Kidney glomerular epithelial cell (primary cell): Measurements from ENCODE around the gene KIDINS220.

Source experiments
- DNase-seq: peaks from one replicate; lab custom pipeline; 2025; lab: John Stamatoyannopoulos, UW

The KIDINS220 gene

GRCh38 chr2:8805278-8806210 is 31.9 kb downstream of the KIDINS220 start:
- no peak for DNase-seq

- peak; percentile 63 for DNase-seq
These were observed 33.6 kb downstream of the KIDINS220 start for GRCh38 chr2:8803658-8804379.

GRCh38 chr2:8802741-8803140 is 34.7 kb downstream of the KIDINS220 start:
- no peak for DNase-seq

- DNase-seq: no peak
These were observed 36.6 kb downstream of the KIDINS220 start for GRCh38 chr2:8800821-8801220.

- DNase-seq: no peak
These were observed 37.2 kb downstream of the KIDINS220 start for GRCh38 chr2:8800218-8800617.

DNA sequence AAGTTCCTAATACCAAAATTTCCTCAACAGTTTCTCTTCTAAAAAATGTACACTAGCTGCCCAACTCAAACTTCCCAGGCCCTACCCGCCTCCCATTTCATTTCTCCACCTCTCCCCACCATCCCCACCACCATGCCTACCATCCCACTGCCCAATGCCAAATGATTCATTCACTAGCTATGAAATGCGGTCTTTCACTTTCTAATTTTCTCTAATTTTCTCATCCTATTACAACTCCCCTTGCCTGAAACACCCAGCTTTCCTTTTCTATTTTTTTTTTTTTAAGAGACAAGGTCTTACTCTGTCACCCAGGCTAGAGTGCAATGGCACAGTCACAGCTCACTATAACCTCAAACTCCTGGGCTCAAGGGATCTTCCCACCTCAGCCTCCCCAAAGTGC is 38.4 kb downstream of the KIDINS220 start:
- DNase-seq: no peak

DNA sequence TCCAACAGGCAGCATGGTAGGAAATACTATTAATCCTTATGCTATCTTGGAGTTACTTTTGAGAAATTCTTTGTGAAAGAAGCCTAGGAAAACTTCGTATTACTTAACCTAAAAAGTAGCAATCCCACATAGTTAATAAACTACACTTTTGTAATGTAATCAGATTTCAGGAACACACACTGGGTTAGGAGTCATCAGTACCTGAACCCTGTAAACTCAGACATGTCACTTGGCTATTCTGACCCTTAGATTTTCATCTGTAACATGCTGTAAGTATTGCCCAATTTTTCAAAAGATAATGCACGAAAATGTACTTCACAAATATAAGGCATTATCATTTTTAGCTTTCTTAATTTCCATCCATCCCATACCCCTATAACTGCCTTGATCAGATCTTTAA is 39.0 kb downstream of the KIDINS220 start:
- no peak for DNase-seq

DNA sequence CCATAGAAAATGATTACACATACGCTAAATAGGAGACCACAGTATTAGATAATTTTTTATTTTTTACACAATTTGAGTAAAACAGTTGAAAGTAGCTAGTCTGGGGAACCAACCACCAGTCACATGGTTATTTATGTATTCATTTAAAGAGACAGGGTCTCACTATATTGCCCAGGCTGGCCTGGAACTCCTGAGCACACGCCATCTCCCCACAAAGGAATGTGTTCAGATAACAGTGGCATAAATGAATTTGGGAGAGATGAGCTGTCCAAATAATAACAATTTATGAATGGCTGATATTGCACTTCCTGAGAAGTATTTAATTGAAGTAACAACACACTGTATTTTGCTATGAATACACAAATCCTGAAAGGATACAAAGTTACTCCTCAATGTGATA is 39.7 kb downstream of the KIDINS220 start:
- peak; percentile 19 for DNase-seq

DNA sequence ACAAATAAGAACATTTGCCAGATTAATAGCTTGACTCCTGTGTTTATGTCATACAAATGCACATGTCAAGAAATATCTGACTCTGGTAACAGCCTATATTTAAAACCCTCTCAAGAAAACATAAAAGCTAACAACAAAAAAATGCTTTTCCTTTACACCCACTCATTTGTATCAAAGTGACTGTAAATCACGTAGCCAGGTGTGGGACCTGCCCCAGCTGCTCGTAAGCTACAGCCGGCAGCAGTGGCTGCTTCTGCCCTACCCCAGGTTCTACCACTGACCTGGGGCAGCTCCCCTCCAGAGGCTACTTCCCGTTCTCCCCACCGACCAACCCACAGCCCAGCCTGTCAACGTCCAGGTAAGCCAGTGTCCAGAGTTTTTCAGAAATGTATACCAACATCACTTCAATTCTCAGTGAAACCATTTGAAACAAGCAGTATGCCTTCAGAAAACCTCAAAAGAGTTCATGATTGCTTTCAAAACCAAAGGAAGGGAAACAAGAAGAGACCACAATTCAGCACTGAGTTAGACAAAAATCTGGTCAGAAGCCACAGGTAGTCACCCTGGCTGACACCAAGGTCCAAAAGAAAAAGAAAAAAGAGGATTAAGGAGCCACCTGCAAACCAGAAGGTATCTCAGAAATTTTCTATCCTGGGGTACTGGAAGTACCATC is 40.4 kb downstream of the KIDINS220 start:
- no peak for DNase-seq

- DNase-seq: no peak
These were observed 41.0 kb downstream of the KIDINS220 start for GRCh38 chr2:8796315-8796848.

DNA sequence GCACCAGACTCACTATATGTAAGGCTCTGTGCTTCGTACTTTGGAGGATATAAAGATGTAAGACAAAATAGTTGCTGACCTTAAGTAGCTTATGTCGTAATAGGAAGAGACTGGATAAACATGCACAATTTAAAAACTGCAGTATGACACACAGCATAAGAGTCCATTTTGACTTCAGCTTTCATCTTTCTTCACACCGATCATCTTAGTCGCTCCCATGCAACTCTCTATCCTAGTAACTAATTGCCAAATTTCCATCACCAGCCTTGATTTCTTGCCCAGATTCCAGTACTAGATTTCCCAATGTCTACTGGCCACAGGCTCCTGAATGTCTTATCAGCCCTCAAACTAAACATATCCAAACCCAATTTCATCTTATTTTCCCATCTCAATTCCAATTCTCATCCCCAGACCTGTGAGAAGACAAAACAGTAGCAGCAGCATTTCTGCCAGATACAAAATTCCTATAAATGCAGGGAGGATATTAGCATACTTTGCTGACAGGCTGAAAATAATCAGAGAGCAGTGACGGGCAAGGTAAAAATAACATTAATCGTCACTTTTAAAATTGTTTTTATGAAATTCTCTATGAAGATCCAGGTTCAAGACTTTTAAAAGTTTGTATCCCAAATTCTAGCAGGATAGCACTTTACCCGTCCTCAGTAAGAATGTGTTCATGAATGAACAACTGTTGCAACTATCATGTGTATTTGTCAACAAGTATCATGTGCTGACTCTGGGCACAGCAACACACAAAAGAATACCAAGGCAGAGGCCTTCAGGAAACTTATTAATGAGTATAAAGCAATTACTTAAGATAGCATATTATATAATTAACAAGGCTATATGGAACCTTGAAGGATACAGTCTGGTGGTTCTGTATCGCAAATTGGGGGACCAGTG is 42.2 kb downstream of the KIDINS220 start:
- no peak for DNase-seq

GRCh38 chr2:8790739-8791162 is 46.7 kb downstream of the KIDINS220 start:
- no peak for DNase-seq

- DNase-seq: no peak
These were observed 51.0 kb downstream of the KIDINS220 start for GRCh38 chr2:8786463-8786862.

DNA sequence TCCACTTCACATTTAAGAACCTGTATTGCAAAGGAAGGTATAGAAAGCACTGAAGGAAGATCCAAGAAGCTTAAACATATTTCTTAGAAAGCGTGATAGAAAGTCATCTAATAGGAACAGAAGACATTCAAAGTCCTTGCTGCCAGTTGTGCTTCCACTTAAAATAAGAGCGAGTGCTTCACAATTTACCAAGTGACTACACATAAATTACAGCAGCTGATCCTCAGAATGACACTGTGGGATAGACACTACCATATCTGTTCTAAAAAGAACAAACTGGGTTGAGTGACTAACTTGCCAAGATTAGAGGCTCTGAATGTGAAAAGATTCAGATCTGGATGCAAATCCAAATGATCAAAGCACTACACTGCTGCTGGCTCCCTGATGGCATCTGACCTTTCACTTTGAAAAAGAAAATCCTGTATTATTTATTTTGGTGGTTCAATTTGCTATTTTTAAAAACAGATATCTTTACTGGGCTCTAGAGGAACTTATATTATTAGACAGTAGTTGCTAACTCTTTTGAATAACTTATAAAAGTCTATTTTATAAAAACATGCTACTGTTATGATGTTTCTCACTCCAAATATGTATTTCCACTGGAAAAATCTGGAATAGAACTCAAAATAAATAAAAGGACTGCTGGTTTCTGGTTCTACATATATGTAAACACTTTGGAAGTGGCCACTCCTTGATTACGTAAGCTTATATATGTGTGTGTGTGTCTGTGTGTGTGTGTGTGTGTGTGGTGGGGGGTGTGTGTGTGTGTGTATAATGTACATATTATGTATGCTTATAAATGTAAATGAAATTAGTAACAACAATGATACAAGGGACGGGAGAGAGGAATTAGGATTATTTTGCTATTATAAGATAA is 57.4 kb downstream of the KIDINS220 start:
- DNase-seq: no peak

DNA sequence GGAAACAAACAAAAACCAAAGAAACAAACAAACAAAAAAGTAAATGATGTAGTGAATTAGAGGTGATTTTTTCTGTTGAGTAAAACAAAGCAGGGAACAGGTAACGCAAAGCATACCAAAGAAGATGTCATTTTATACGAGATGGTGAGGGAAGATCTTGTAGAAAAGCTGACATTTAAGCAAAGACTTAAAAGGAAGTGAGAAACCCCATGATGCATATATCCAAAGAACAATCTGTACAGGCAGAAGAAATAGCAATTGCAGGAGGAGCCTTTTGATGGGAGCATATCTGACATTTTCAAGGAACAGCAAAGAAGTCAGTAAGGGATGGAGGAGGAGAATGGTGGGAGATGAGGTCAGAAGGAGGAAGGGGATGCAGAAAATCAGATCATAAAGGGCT is 63.0 kb downstream of the KIDINS220 start:
- no peak for DNase-seq

DNA sequence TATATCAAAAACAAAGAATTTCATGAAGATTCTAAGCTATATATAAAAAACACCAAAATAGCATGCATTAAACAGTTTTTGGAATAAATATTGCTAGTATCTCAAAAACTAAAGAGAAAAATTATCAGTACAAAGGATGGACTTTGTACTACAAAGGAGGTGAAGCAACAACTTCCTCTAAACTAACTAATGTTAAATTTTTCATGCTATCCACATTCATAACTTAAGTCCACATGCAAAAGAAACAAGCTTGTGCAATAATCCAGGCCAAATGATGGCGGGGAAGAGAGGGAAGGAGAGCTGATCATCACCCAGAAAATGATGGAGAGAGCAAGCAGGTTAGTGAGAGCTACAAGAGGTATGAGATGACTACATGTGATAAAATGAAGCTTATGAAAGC is 70.1 kb downstream of the KIDINS220 start:
- DNase-seq: no peak

- no peak for DNase-seq
These were observed 75.8 kb downstream of the KIDINS220 start for GRCh38 chr2:8761529-8762164.

- DNase-seq: no peak
These were observed 80.7 kb downstream of the KIDINS220 start for GRCh38 chr2:8756716-8757115.

DNA sequence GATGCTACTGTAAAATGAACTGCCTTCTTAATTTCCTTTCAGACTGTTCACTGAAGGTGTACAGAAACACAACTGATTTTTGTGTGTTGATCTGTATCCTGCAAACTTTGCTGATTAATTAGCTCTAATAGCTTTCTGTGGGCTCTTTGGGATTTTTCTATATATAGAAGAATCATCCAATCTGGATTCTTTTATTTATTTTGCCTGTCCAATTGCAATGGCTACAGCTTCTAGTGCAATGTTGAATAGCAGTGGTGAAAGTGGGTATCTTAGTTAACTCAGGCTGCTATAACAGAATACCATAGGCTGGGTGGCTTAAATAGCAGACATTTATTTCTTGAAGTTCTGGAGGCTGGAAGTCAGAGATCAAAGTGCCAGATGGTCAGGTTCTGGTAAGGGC is 81.2 kb downstream of the KIDINS220 start:
- DNase-seq: no peak
